ENCODE results near the gene STRAP.
"Not testable (repeated sequence)": the region's sequence is repeated elsewhere in the genome, so short reads cannot be mapped to it uniquely, and the experiment has no call there.

Gene STRAP

GRCh38 chr12:15928346-15928745, 46.2 kb downstream of the STRAP start:
- no peak for DNase-seq (ENCODE audit: low read depth in 2 of 2)

GRCh38 chr12:15928870-15929571, 46.8 kb downstream of the STRAP start:
- no peak for DNase-seq (ENCODE audit: low read depth in 2 of 2)

- no peak for DNase-seq (ENCODE audit: low read depth in 2 of 2)
These were observed 49.4 kb downstream of the STRAP start for GRCh38 chr12:15931590-15932053.

GRCh38 chr12:15932327-15932726, 50.1 kb downstream of the STRAP start:
- DNase-seq (ENCODE audit: low read depth in 2 of 2) = no peak

GRCh38 chr12:15932971-15933370, 50.8 kb downstream of the STRAP start:
- no peak for DNase-seq (ENCODE audit: low read depth in 2 of 2)

GRCh38 chr12:15933751-15934150, 51.6 kb downstream of the STRAP start:
- no peak for DNase-seq (ENCODE audit: low read depth in 2 of 2)

- DNase-seq (ENCODE audit: low read depth in 2 of 2) = no peak
These were observed 54.6 kb downstream of the STRAP start for GRCh38 chr12:15936751-15937150.

- DNase-seq (ENCODE audit: low read depth in 2 of 2) = no peak
These were observed 55.7 kb downstream of the STRAP start for GRCh38 chr12:15937902-15938301.

GRCh38 chr12:15939111-15939510, 56.9 kb downstream of the STRAP start:
- DNase-seq (ENCODE audit: low read depth in 2 of 2) = no peak

GRCh38 chr12:15942475-15942874, 60.3 kb downstream of the STRAP start:
- DNase-seq (ENCODE audit: low read depth in 2 of 2) = no peak

- not testable (repeated sequence) for DNase-seq (ENCODE audit: low read depth in 2 of 2)
These were observed 61.3 kb downstream of the STRAP start for GRCh38 chr12:15943519-15943918.

- DNase-seq (ENCODE audit: low read depth in 2 of 2) = not testable (repeated sequence)
These were observed 66.3 kb downstream of the STRAP start for GRCh38 chr12:15948461-15948860.
